Measurements from ENCODE around the gene MTFR2.

DNA sequence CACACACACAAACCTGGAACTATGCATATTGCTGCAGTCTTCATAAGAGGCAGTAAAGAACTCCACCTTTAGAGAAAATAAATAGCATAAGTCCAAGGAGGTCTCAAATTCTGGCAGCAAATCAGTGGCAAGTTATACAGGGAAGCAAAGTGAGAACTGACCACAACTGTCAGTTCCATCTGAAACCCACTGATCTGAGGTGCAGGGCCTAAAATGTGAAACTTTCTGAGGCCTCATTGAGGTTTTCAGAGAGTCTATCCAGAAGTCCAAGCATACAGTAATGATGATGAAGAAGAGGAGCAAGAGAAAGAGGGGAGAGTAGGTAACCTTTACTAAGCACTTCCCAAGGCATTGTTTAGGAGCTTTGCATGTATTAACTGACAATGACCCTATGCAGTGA is 36.3 kb downstream of the MTFR2 start:
- TF ChIP-seq, protein P1, sequence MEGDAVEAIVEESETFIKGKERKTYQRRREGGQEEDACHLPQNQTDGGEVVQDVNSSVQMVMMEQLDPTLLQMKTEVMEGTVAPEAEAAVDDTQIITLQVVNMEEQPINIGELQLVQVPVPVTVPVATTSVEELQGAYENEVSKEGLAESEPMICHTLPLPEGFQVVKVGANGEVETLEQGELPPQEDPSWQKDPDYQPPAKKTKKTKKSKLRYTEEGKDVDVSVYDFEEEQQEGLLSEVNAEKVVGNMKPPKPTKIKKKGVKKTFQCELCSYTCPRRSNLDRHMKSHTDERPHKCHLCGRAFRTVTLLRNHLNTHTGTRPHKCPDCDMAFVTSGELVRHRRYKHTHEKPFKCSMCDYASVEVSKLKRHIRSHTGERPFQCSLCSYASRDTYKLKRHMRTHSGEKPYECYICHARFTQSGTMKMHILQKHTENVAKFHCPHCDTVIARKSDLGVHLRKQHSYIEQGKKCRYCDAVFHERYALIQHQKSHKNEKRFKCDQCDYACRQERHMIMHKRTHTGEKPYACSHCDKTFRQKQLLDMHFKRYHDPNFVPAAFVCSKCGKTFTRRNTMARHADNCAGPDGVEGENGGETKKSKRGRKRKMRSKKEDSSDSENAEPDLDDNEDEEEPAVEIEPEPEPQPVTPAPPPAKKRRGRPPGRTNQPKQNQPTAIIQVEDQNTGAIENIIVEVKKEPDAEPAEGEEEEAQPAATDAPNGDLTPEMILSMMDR (conservative IDR thresholded peaks at IDR 0.05; ENCODE audit: low read depth in 2 of 2), result no peak
- TF ChIP-seq EZH2 (IDR thresholded peaks at IDR 0.05; ENCODE audit: low read depth, unreplicated experiment) (no peak), POLR2AphosphoS5 (IDR thresholded peaks at IDR 0.05; ENCODE audit: low read depth) (no peak), EZH2phosphoT487 (IDR thresholded peaks at IDR 0.05; ENCODE audit: unreplicated experiment) (no peak), CREB1 (CRISPR knock-in tag; IDR thresholded peaks at IDR 0.05; ENCODE audit: low read depth) (no peak)
- TF ChIP-seq, protein P2, sequence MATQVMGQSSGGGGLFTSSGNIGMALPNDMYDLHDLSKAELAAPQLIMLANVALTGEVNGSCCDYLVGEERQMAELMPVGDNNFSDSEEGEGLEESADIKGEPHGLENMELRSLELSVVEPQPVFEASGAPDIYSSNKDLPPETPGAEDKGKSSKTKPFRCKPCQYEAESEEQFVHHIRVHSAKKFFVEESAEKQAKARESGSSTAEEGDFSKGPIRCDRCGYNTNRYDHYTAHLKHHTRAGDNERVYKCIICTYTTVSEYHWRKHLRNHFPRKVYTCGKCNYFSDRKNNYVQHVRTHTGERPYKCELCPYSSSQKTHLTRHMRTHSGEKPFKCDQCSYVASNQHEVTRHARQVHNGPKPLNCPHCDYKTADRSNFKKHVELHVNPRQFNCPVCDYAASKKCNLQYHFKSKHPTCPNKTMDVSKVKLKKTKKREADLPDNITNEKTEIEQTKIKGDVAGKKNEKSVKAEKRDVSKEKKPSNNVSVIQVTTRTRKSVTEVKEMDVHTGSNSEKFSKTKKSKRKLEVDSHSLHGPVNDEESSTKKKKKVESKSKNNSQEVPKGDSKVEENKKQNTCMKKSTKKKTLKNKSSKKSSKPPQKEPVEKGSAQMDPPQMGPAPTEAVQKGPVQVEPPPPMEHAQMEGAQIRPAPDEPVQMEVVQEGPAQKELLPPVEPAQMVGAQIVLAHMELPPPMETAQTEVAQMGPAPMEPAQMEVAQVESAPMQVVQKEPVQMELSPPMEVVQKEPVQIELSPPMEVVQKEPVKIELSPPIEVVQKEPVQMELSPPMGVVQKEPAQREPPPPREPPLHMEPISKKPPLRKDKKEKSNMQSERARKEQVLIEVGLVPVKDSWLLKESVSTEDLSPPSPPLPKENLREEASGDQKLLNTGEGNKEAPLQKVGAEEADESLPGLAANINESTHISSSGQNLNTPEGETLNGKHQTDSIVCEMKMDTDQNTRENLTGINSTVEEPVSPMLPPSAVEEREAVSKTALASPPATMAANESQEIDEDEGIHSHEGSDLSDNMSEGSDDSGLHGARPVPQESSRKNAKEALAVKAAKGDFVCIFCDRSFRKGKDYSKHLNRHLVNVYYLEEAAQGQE (IDR thresholded peaks at IDR 0.05; ENCODE audit: unreplicated experiment), result no peak
